Colonic mucosa (tissue), 4 donors: ENCODE results near the gene LRP4. TPM values are rescaled to one million over a fixed set of nuclear protein-coding genes. Genes with fewer than 3 reads are reported as not detected.

Experiments used
- DNase-seq: peaks from one replicate; pipeline ENCODE4 v3.0.0-alpha.2; 2020
- H3K27ac ChIP-seq: fragments of 200-600 bp; one replicate; pipeline ENCODE4 v1.8.0; 2021
- H3K27me3 ChIP-seq: fragments of 200-600 bp; one replicate; pipeline ENCODE4 v1.8.0; 2021
- H3K36me3 ChIP-seq: fragments of 200-600 bp; one replicate; pipeline ENCODE4 v1.8.0; 2021
- H3K4me1 ChIP-seq: fragments of 200-600 bp; one replicate; pipeline ENCODE4 v1.8.0; 2021; ENCODE audit warnings: mild to moderate bottlenecking
- H3K4me3 ChIP-seq: fragments of 200-600 bp; one replicate; pipeline ENCODE4 v1.8.0; 2021
- H3K9ac ChIP-seq, 2 donors: one replicate each; pipeline ENCODE4 v1.7.0; 2013; ENCODE audit warnings: control low read depth in 2 of 2, low read depth in 2 of 2, low read length in 2 of 2
- H3K9me3 ChIP-seq: fragments of 200-600 bp; one replicate; pipeline ENCODE4 v1.8.0; 2021
- CTCF ChIP-seq: fragments of 200-600 bp; IDR thresholded peaks from one replicate; pipeline ENCODE4 v1.8.0; 2022; ENCODE audit warnings: antibody characterized with exemption, mild to moderate bottlenecking
- intact Hi-C: fragments of 100-400 bp; cut with DNase I; formaldehyde crosslinking; loops from one replicate; pipeline ENCODE4 v1.14.1; 2022
- total RNA-seq, 2 donors: library from RNA; stranded (reverse); fragmentation: NEBNext Ultra II Directional in 1 of 2; extraction: Animal tissue kit (Norgen Biotek cat#: 25700) in 1 of 2; gene quantifications; one replicate each; pipeline ENCODE4 v1.2.1, GENCODE V29; 2021
- donor health status: healthy.
- donor health status: DM: no; HTN: no; CAD: no.
- donor health status: DM: no; HTN: no; CAD: no.

Gene LRP4
- total RNA-seq, 2 donors from 2014 or later: 23.6 to 62.6 TPM

DNA sequence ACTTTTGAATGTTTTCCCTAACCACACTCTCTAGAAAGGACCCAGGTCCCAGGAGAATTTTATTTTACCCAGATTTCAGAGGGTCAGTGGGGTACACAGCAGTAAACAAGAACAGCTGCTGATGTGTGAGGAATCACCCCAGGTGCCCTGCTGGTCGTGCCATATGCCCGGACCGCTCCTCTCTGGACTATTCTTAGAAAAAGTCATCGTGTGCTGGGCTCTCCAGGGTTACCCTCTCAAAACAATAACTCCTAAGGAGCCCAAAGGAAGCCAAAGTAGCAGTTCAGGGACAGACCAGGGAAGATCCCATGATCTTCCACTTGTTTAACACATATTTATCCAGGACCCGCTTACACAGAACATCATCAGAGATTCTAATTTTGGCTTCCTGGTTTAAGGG lies 29.7 kb downstream of the LRP4 start:
- Histone ChIP-seq H3K27me3 (no peaks in the 10 kb centered on the region), H3K4me3 (no peak overlapping the region), H3K27ac (no peak overlapping the region), H3K4me1 (no peaks in the 10 kb centered on the region), H3K9me3 (no peaks in the 10 kb centered on the region), H3K36me3 (no peaks in the 10 kb centered on the region), H3K9ac (no peak overlapping the region)
- no peak for TF ChIP-seq CTCF
- DNase-seq: no peak
- intact Hi-C loops: loop anchor here (2.0 to 10.0 kb wide), 2 partner anchors 272 to 466 kb away; partner anchors contain the start of gene MYBPC3

DNA sequence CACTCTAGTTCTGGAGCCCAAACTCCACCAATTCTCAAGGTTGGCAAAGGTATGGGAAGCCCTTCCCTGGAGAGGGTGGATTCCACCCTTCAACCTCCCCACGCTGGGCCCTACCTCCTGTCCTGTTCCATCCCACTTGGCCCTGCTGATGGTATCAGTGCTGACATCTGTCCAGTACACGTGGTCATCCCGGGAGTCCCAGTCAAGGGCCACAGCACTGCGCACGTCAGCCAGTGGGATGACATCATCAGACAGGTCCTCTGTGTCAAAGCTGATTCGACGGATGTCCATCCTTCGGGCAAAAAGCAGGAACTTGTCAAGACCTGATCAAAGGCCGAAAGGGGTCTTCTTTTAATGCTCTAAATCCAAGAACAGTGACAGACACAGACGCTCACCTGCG lies 32.1 kb downstream of the LRP4 start:
- Histone ChIP-seq H3K4me1 (no peaks in the 10 kb centered on the region), H3K9ac (no peak overlapping the region), H3K36me3 (no peaks in the 10 kb centered on the region), H3K27me3 (no peaks in the 10 kb centered on the region), H3K9me3 (no peaks in the 10 kb centered on the region), H3K27ac (no peak overlapping the region), H3K4me3 (no peak overlapping the region)
- intact Hi-C loops: loop anchor here (10.0 kb wide), 1 partner anchor 469 kb away; the partner anchor contains the start of gene MYBPC3
- DNase-seq: no peak
- TF ChIP-seq CTCF: no peak

DNA sequence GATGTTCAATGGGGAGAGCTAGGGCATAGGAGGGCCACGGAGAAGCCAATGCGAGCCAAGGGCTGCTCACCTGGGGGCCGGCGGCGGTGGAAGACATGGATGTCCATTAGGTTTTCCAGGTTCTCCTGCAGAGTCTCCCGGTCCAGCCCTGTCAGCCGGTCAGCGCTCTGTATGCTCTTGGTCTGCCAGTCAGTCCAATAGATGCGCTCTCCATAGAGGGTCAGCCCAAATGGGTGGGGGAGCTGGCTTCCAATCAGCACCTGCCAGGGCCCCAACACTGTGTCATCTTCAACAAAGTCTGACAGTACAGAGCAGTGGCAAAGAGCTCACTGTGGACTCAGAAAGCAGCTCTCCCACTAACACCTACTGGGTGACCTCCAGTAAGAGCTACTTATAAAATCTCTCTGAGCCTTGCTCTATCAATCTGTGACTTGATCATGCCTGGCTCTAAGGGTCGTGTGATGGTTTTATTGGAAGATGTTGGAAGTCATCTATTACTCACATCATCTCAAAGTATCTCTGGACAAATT lies 39.2 kb downstream of the LRP4 start:
- TF ChIP-seq CTCF: no peak
- H3K4me1 ChIP-seq: no peaks in the 10 kb centered on the region
- DNase-seq: no peak
- no peak overlapping the region for H3K27ac ChIP-seq
- H3K9me3 ChIP-seq: no peaks in the 10 kb centered on the region
- intact Hi-C loops: no loop called here
- H3K9ac ChIP-seq: no peak overlapping the region
- no peaks in the 10 kb centered on the region for H3K27me3 ChIP-seq
- H3K36me3 ChIP-seq: peaks cover 13% of the 10 kb centered on the region
- no peak overlapping the region for H3K4me3 ChIP-seq

DNA sequence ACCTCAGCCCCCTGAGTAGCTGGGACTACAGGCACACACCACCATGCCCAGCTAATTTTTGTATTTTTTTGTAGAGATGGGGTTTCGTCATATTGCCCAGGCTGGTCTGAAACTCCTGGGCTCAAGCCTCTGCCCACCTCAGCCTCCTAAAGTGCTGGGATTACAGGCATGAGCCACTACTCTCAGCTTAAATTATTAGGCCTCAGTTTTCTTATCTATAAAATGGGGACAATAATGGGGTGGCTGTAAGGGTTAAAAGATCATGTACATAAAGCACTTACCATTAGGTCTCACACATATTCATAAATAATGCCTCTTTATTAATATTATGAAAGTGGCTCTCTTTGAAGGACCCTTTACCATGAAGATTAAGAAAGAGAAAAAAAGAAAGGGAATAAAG lies 40.8 kb downstream of the LRP4 start:
- Histone ChIP-seq H3K9ac (no peak overlapping the region), H3K27ac (no peak overlapping the region), H3K27me3 (no peaks in the 10 kb centered on the region), H3K9me3 (no peaks in the 10 kb centered on the region), H3K4me1 (no peaks in the 10 kb centered on the region), H3K36me3 (peaks cover 13% of the 10 kb centered on the region), H3K4me3 (no peak overlapping the region)
- no peak for DNase-seq
- intact Hi-C loops: no loop called here
- no peak for TF ChIP-seq CTCF

DNA sequence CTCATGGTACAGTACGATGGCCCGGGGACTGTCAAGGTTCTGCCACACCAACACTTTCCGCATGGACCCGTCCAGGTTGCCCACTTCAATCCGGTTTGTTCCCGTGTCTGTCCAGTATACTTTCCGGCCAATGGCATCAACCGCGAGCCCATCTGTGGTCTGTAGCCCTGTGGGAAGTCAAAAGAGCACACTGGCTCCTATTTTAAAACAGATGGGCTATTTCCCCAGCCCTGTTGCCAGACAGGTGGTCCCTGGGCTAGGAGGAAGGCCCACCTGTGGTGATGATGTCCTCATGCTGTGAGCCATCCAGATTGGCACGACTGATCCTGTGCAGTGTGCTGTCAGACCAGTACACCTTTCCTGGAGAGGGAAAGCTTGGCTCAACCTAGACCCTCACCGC lies 41.9 kb downstream of the LRP4 start:
- DNase-seq: no peak
- intact Hi-C loops: no loop called here
- Histone ChIP-seq H3K4me1 (no peaks in the 10 kb centered on the region), H3K9me3 (no peaks in the 10 kb centered on the region), H3K36me3 (peaks cover 13% of the 10 kb centered on the region), H3K27ac (no peak overlapping the region), H3K27me3 (no peaks in the 10 kb centered on the region), H3K9ac (no peak overlapping the region), H3K4me3 (no peak overlapping the region)
- no peak for TF ChIP-seq CTCF
